Measurements from ENCODE around the gene MIXL1. TPM values are rescaled to one million over a fixed set of nuclear protein-coding genes. Genes with fewer than 3 reads are reported as not detected.

The MIXL1 gene
- total and polyA plus RNA-seq, 2 of the 13 experiments (the other 11 are each of a cell fraction or from before 2014, with no cell fraction given): 7.6 to 18.5 TPM

GRCh38 chr1:226187019-226187322, 36.5 kb upstream of the MIXL1 start (continued):
- TF ChIP-seq, protein P1, sequence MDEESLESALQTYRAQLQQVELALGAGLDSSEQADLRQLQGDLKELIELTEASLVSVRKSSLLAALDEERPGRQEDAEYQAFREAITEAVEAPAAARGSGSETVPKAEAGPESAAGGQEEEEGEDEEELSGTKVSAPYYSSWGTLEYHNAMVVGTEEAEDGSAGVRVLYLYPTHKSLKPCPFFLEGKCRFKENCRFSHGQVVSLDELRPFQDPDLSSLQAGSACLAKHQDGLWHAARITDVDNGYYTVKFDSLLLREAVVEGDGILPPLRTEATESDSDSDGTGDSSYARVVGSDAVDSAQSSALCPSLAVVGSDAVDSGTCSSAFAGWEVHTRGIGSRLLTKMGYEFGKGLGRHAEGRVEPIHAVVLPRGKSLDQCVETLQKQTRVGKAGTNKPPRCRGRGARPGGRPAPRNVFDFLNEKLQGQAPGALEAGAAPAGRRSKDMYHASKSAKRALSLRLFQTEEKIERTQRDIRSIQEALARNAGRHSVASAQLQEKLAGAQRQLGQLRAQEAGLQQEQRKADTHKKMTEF (CRISPR knock-in tag; IDR thresholded peaks at IDR 0.05): 0 out of 2 replicates have a peak, but pooled peaks have one; percentile 40
- TF ChIP-seq SETDB1 (CRISPR knock-in tag; IDR thresholded peaks at IDR 0.05; ENCODE audit: borderline replicate concordance) (no peak), HMGXB4 (CRISPR knock-in tag; IDR thresholded peaks at IDR 0.05; ENCODE audit: borderline replicate concordance in 1 of 2, low read depth in 1 of 2) (peak in 1 of 2 experiments; percentile 16; a peak in 1 of 4 replicates), HMGXB3 (CRISPR knock-in tag; IDR thresholded peaks at IDR 0.05; ENCODE audit: borderline replicate concordance) (no peak), NCOA2 (CRISPR knock-in tag; IDR thresholded peaks at IDR 0.05) (no peak), NRL (CRISPR knock-in tag; IDR thresholded peaks at IDR 0.05; ENCODE audit: borderline replicate concordance) (0 out of 2 replicates have a peak, but pooled peaks have one; percentile 12), TCF7 (IDR thresholded peaks at IDR 0.05; ENCODE audit: low read depth) (no peak), SP4 (CRISPR knock-in tag; IDR thresholded peaks at IDR 0.05) (no peak), MIXL1 (CRISPR knock-in tag; IDR thresholded peaks at IDR 0.05) (no peak), PPARG (CRISPR knock-in tag; conservative IDR thresholded peaks at IDR 0.05) (no peak), ZNF788 (CRISPR knock-in tag; IDR thresholded peaks at IDR 0.05; ENCODE audit: borderline replicate concordance) (0 out of 2 replicates have a peak, but pooled peaks have one; percentile 7), RORA (CRISPR knock-in tag; IDR thresholded peaks at IDR 0.05) (no peak)
- TF ChIP-seq, protein P2, sequence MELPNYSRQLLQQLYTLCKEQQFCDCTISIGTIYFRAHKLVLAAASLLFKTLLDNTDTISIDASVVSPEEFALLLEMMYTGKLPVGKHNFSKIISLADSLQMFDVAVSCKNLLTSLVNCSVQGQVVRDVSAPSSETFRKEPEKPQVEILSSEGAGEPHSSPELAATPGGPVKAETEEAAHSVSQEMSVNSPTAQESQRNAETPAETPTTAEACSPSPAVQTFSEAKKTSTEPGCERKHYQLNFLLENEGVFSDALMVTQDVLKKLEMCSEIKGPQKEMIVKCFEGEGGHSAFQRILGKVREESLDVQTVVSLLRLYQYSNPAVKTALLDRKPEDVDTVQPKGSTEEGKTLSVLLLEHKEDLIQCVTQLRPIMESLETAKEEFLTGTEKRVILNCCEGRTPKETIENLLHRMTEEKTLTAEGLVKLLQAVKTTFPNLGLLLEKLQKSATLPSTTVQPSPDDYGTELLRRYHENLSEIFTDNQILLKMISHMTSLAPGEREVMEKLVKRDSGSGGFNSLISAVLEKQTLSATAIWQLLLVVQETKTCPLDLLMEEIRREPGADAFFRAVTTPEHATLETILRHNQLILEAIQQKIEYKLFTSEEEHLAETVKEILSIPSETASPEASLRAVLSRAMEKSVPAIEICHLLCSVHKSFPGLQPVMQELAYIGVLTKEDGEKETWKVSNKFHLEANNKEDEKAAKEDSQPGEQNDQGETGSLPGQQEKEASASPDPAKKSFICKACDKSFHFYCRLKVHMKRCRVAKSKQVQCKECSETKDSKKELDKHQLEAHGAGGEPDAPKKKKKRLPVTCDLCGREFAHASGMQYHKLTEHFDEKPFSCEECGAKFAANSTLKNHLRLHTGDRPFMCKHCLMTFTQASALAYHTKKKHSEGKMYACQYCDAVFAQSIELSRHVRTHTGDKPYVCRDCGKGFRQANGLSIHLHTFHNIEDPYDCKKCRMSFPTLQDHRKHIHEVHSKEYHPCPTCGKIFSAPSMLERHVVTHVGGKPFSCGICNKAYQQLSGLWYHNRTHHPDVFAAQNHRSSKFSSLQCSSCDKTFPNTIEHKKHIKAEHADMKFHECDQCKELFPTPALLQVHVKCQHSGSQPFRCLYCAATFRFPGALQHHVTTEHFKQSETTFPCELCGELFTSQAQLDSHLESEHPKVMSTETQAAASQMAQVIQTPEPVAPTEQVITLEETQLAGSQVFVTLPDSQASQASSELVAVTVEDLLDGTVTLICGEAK (IDR thresholded peaks at IDR 0.05): no peak
- TF ChIP-seq, protein P2 (CRISPR knock-in tag; IDR thresholded peaks at IDR 0.05): no peak
